NOMO-1 treated with DMSO at 0.1 percent for 48 hours (cell line): ENCODE measurements around the gene FGD5.

Experiments
- DNase-seq: peaks from one replicate; lab custom pipeline; 2025; ENCODE audit not compliant: unreplicated experiment; lab: John Stamatoyannopoulos, UW

The FGD5 gene

DNA sequence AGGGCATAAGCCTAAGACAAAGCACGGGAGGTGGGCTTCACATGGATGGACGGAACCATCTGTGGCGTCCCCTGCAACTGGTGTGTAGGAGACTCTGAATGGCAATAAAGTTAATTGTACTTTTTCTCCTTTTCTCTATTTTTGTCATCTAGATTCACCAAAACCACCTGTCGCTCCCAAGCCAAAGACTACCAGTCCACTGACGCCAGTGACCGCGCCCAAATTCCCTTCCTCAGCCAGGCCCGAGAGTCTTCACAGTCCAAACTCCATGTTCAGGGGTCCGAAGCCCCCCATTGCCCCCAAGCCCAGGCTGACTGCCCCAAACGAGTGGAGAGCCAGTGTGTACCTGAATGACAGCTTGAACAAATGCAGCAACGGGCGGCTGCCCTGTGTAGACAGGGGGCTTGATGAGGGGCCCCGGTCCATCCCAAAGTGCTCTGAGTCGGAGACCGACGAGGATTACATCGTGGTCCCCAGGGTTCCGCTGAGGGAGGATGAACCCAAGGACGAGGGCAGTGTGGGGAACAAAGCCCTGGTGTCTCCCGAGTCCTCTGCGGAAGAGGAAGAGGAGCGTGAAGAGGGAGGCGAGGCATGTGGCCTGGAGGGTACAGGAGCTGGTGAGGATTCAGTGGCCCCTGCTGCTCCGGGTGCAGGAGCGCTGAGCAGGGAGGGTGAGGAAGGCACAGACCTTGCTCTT, at the start of gene FGD5:
TSS of gene FGD5 (plus strand) at position 159 of the 697 bp plus-strand sequence. CDS start at position 269, 110 bp downstream.
- no peak for DNase-seq

GRCh38 chr3:14769544-14770325, 49.0 kb upstream of the FGD5 start:
- DNase-seq, result no peak

- DNase-seq, result no peak
Observed at GRCh38 chr3:14770591-14770990, 48.2 kb upstream of the FGD5 start.

DNA sequence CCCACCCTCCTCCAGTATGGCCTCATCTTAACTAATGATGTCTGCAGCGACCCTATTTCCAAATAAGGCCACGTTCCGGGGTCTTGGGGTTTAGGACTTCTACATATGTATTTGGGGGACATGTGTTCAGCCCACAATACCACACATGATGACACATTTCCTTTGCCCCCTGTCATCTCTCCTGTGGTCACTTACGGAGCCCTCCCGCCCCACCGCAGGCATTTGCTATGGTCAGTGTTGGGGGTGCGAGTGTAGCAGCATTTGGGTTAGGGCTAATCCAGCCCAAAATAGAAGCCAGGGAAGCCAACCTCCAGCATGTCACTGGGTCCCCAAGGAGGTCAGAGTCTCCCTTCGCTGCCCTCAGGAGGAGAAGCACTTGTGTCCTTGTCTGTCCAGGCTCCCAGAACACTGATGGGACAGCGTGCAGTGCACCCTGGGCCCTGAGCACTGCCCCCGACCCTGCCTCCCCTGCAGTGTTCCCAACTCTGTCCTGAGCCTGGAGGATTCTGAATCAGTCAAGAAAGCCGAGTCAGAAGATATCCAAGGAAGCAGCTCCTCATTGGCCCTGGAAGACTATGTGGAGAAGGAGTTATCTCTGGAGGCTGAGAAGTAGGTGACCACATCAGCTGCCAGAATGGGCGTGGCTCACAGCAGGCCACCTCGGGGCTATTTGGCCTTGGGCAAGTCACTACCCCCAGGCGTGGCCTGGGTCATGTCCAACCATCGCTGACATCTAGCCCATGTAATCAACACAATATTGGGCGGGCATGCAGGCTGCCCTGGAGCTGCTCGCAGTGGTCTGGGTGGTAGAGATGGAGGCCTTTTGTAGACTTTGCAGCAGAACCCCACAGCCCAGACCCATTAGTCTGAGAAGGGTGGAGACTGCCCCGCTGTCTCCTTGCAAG, 46.9 kb upstream of the FGD5 start:
- no peak for DNase-seq

- no peak for DNase-seq
Observed at GRCh38 chr3:14772533-14773138, 46.1 kb upstream of the FGD5 start.

GRCh38 chr3:14773281-14773680, 45.5 kb upstream of the FGD5 start:
- no peak for DNase-seq

DNA sequence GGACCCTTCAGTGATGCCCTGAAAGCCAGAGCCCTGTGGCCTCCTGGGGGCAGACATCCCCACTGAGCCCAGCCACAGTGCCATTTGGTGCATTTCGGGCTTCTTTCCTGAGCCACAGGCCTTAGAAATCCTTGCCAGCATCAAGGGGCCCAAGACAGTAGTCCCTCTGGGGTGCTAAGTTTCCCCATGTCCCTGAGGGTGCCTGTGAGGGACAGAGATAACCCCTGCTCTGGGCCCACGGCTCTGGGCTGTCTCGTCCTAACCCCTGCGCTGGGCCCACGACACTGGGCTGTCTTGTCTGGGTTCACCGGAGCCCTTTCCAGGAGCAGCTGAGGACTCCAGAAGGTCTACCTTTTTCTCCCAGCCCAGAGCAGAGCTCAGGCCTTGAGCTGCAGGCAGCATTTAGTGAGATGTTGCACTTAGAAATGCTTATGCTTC, 45.1 kb upstream of the FGD5 start:
- DNase-seq, result no peak

DNA sequence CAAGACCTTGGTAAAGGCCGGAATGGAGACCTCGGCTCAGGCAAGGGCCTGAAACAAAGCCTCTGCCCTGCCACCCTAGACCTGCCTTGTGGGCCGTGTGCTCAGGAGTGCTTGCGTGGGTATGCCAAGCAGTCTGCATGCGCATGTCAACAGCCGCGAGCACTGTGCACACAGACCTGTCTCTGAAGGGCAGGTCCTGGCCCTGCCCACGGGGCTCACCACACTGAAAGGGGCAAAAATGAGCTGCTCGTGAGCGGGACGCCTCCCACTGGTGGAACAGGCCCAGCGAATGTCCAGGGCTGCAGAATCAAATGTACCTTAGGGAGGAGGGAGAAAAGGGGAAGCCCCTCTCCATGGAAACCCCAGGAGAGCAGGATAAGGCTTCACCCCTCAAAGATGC, 44.3 kb upstream of the FGD5 start:
- DNase-seq, result no peak

DNA sequence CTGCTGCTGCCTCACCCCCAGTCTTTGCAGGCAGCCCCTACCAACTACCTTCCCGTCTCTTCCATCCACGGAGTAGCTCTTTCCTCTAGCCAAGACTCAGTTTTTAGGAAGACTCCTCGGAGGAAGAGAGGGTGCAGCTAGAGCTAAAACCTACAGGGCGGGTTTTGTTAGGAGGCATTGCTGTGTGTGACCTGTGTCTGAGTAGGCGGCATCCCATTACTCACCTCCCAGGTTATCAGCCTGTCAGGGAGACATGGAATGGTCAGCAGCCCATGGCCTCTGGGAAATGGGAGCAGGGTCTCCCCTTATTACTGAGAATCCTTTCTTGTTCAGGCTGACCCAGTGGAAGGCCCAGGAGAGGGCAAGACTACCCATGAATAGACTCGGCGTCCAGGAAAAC, 43.8 kb upstream of the FGD5 start:
- no peak for DNase-seq

DNA sequence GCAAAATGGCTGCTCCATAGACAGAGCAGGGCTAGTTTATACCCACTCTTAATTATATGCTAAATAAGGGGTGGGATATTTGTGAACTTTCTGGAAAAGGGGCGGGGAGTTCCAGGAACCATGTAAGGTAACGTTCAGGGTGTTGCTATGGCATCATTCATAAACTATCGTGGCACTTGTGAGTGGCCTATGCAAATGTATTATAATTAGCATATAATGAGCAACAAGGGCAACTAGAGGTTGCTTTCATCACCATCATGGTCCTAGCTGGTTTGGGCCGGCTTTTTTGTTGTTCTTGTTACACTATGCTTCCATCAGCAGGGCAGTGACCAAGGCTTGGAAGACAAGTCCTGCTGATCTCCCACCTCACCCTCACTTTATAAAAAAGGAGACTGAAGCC, 43.2 kb upstream of the FGD5 start:
- no peak for DNase-seq

DNA sequence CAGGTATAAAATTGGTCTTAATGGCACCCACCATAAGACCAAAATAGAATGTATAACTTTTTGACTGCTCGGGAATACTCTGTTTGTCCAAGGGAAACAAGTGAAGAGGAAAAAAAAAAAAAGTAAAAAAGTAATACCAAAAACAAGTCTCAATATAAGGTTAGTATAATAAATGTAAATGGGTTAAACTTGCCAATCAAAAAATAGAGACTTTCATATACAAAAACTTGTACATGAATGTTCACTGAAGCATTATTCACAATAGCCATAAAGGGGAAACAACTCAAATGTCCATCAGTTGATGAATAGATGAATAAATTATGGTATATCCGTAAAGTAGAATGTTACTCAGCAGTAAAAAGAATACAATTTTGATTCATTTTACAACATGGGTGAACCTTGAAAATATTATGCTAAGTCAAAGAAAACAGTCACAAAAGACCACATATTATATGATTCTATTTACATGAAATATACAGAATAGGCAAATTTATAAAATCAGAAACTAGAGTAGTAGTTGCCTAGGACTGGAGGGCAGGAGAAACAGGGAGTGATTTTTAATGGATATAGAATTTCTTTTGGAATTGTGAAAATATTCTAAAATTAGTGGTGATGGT, 39.6 kb upstream of the FGD5 start:
- no peak for DNase-seq

DNA sequence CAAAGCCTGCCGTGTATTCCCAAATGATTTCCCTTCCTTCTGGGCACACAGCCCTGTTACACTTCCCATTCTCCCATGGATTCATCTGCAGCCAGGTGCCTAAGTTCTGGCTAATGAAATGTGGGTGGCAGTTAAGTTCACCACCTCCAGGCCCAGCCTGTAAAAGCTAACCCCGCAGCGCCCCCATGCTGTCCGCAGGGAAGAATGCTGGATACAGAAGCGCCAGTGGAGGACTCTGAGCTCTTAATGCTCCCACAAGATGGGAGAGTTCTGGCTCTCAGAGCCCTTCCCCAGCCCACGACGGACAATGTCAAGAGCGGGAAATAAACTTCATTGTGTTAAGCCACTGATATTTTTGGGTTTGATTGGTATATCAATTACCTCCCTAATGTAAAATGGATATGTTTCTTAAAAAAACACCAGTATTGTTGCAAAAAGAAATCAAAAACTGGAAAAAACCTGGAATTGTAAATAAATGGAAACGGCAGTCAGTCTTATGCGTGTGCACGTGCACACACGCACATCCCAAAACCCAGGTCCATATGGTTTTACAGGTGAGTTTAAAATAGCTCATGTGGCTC, 37.7 kb upstream of the FGD5 start:
- DNase-seq, result peak; percentile 59

- no peak for DNase-seq
Observed at GRCh38 chr3:14783480-14784086, 35.2 kb upstream of the FGD5 start.

GRCh38 chr3:14784087-14784681, 34.6 kb upstream of the FGD5 start:
- no peak for DNase-seq

DNA sequence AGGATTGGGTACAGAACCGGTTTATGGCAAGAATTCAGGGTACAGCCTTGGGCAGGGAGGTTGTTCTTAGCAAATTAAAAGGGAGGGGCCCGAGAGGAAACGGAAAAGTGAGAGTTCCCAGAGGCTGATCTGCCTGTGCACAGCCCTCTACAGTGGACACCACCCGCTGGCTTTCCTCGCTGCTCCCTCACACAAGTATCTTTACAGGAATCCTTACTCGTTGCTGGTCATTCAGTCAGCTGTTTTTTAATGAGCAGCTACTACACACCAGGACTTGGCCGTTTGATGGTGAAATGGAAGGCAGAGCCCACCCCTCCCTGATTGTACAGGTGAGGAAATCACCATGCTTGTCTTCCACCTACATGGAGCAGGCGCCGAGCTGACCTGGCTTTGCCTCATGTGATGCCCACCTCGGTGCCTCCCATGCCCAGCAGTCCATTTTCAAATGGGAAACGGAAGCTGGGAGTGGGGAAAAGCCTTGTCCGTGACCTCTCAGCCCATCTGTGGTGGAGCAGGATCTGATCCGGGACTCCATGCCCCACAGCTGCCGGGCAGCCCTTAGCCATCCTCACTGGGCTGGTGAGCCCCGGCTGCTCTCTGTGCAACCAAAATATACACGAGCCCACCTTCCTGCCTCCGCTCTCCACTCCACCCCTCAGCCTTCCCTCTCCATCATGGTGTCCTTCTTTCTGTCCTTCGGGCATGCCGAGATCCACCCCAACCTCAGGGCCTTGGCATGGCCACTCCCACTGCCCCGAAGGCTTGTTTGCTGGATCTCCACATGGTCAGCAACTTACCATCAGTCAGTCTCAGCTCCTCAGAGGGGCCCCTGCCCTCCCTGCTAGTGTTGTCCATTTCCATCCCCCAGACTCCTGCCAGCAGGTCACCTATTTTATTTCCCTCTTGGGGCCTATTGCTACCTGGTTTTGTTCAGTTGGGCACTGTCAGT, 33.3 kb upstream of the FGD5 start:
- no peak for DNase-seq

DNA sequence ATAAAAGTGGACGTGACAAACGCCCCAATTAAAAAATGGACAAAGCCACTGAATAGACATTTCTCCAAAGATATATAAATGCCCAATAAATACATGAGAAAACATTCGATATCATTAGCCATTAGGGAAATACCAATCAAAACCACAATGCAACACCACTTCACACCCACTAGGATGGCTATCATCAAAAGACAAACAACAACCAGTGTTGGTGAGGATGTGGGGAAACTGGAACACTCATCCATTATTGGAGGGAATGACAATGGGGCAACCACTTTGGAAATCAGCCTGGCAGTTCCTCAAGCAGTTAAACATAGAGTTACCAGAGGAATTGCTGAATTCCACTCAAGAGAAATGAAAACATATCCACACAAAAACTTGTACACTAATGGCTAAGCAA, 32.4 kb upstream of the FGD5 start:
- DNase-seq, result no peak

GRCh38 chr3:14787630-14788029, 31.1 kb upstream of the FGD5 start:
- DNase-seq, result no peak

DNA sequence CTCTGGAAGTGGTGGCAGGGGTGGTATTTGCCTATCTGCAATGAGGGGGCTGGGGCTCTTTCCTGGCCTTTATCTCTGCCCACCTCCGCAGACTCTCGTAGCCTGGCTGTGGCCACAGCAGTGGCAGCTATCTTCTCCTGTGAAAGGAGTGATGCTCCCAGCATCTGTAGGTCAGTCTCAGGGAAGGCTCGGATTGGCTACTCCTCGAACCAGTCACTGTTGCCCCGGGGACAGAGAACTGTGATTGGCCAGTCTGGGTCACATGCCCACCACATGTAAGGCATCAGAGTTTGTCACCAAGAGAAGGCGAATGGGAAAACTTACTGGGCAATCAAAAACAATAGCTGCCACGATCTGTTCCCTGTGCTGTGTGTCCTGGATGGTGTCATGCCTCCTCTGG, 30.1 kb upstream of the FGD5 start:
- no peak for DNase-seq
